HepG2 (cell line): Measurements from ENCODE around the gene GPC6. TPM values are rescaled to one million over a fixed set of nuclear protein-coding genes. Genes with fewer than 3 reads are reported as not detected.

Experiments
- EEA1 ChIP-seq: sonication (generic); formaldehyde crosslinking; IDR thresholded peaks from 2 replicates; pipeline ENCODE4 v1.5.1; 2020; ENCODE audit warnings: mild to moderate bottlenecking, missing genetic modification reagents, borderline replicate concordance
- EHMT2 ChIP-seq: fragments of 200-600 bp; sonication (generic); IDR thresholded peaks from 2 replicates; pipeline ENCODE4 v1.7.0; 2017; ENCODE audit warnings: antibody characterized with exemption, low read depth, low read length, borderline replicate concordance
- NFATC3 ChIP-seq: sonication (generic); formaldehyde crosslinking; IDR thresholded peaks from 2 replicates; pipeline ENCODE4 v1.5.1; 2020; ENCODE audit warnings: mild to moderate bottlenecking, missing genetic modification reagents
- ZBTB40 ChIP-seq, 2 experiments: fragments of 450-650 bp in 1 of 2; sonication (generic) in 1 of 2; formaldehyde crosslinking in 1 of 2; IDR thresholded peaks; 2 replicates each; pipeline versions ENCODE4 v1.6.1 to v1.8.0; 2016 to 2022; ENCODE audit warnings: antibody characterized with exemption in 1 of 2, mild to moderate bottlenecking in 1 of 2, missing genetic modification reagents in 1 of 2
- ZNF281 ChIP-seq: sonication (generic); formaldehyde crosslinking; IDR thresholded peaks from 2 replicates; pipeline ENCODE4 v1.4.0; 2020; ENCODE audit warnings: missing genetic modification reagents, borderline replicate concordance
- ZNF451 ChIP-seq: sonication (generic); formaldehyde crosslinking; IDR thresholded peaks from 2 replicates; pipeline ENCODE4 v1.5.0; 2020; ENCODE audit warnings: mild to moderate bottlenecking, missing genetic modification reagents
- ZNF460 ChIP-seq: sonication (generic); formaldehyde crosslinking; IDR thresholded peaks from 2 replicates; pipeline ENCODE4 v1.5.1; 2020; ENCODE audit warnings: missing genetic modification reagents, mild to moderate bottlenecking, borderline replicate concordance
- ZNF549 ChIP-seq: sonication (generic); formaldehyde crosslinking; IDR thresholded peaks from 2 replicates; pipeline ENCODE4 v1.5.0; 2020; ENCODE audit warnings: missing genetic modification reagents
- ZNF562 ChIP-seq: sonication (generic); formaldehyde crosslinking; IDR thresholded peaks from 2 replicates; pipeline ENCODE4 v1.8.0; 2022; ENCODE audit warnings: missing genetic modification reagents, borderline replicate concordance
- ZNF605 ChIP-seq: sonication (generic); formaldehyde crosslinking; IDR thresholded peaks from 2 replicates; pipeline ENCODE4 v1.8.0; 2022; ENCODE audit warnings: mild to moderate bottlenecking, missing genetic modification reagents
- ZNF619 ChIP-seq: sonication (generic); formaldehyde crosslinking; IDR thresholded peaks from 2 replicates; pipeline ENCODE4 v1.4.0; 2020; ENCODE audit warnings: mild to moderate bottlenecking, missing genetic modification reagents
- ZNF761 ChIP-seq: sonication (generic); formaldehyde crosslinking; conservative IDR thresholded peaks from 2 replicates; pipeline ENCODE4 v1.4.0; 2020; ENCODE audit warnings: mild to moderate bottlenecking, missing genetic modification reagents
- ZNF841 ChIP-seq: sonication (generic); formaldehyde crosslinking; IDR thresholded peaks from 2 replicates; pipeline ENCODE4 v1.8.1; 2023; ENCODE audit warnings: missing genetic modification reagents, borderline replicate concordance
- polyA plus RNA-seq, 8 experiments: library from polyadenylated mRNA; depleted of rRNA in 3 of 8; stranded (reverse) in 7 of 8; unstranded in 1 of 8; fragments of >200 nt; fragmentation: Illumina TruSeq in 4 of 8; extraction: Trizol in 4 of 8; gene quantifications; 2 replicates each; pipeline versions ENCODE4 v1.2.1 to v1.2.3, GENCODE V29; 2011 to 2016; ENCODE audit warnings: low read depth in 4 of 8, missing spikeins in 1 of 8, mixed read lengths in 1 of 8; ENCODE audit not compliant: insufficient read depth in 1 of 8
- total RNA-seq, 5 experiments: library from RNA; depleted of rRNA; stranded (reverse); fragments of >200 nt; fragmentation: Illumina TruSeq; extraction: Trizol; gene quantifications; 2 replicates each; pipeline ENCODE4 v1.2.3, GENCODE V29; 2016; ENCODE audit warnings: low read depth in 1 of 5
- TF ChIP-seq, protein P1 (sequence below): IDR thresholded peaks from 2 replicates; pipeline ENCODE4 v1.6.1; 2012; ENCODE audit warnings: low read length, improper control_type of control experiment

The GPC6 gene
- total and polyA plus RNA-seq, 2 of the 13 experiments (the other 11 are each of a cell fraction or from before 2014, with no cell fraction given) = 24.5 to 33.9 TPM

GRCh38 chr13:93224535-93224934 lies 2.1 kb upstream of the GPC6 start (continued):
- TF ChIP-seq ZNF281 (CRISPR knock-in tag) (peak; percentile 87; the same call in 1 of the 2 replicates), ZNF619 (CRISPR knock-in tag) (no peak), EEA1 (CRISPR knock-in tag) (no peak), ZNF841 (CRISPR knock-in tag) (no peak), ZNF451 (peak; percentile 41; the same call in 1 of the 2 replicates), ZNF460 (CRISPR knock-in tag) (no peak; the same call in 1 of the 2 replicates), EHMT2 (no peak; the same call in 1 of the 2 replicates), ZNF562 (CRISPR knock-in tag) (no peak), ZBTB40 (IDR thresholded peaks at IDR 0.05) (no peak), ZBTB40 (CRISPR knock-in tag; IDR thresholded peaks at IDR 0.05) (no peak), ZNF605 (CRISPR knock-in tag) (no peak), ZNF549 (CRISPR knock-in tag) (no peak), ZNF761 (no peak), NFATC3 (CRISPR knock-in tag) (no peak)
- TF ChIP-seq, protein P1, sequence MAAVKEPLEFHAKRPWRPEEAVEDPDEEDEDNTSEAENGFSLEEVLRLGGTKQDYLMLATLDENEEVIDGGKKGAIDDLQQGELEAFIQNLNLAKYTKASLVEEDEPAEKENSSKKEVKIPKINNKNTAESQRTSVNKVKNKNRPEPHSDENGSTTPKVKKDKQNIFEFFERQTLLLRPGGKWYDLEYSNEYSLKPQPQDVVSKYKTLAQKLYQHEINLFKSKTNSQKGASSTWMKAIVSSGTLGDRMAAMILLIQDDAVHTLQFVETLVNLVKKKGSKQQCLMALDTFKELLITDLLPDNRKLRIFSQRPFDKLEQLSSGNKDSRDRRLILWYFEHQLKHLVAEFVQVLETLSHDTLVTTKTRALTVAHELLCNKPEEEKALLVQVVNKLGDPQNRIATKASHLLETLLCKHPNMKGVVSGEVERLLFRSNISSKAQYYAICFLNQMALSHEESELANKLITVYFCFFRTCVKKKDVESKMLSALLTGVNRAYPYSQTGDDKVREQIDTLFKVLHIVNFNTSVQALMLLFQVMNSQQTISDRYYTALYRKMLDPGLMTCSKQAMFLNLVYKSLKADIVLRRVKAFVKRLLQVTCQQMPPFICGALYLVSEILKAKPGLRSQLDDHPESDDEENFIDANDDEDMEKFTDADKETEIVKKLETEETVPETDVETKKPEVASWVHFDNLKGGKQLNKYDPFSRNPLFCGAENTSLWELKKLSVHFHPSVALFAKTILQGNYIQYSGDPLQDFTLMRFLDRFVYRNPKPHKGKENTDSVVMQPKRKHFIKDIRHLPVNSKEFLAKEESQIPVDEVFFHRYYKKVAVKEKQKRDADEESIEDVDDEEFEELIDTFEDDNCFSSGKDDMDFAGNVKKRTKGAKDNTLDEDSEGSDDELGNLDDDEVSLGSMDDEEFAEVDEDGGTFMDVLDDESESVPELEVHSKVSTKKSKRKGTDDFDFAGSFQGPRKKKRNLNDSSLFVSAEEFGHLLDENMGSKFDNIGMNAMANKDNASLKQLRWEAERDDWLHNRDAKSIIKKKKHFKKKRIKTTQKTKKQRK = no peak
